Raji (cell line): ENCODE results near the gene KLLN.

Source experiments
- POLR2A ChIP-seq: IDR thresholded peaks from 2 replicates; pipeline ENCODE4 v1.6.1; 2011; ENCODE audit warnings: low read depth, low read length, control low read depth; ENCODE audit not compliant: insufficient read depth

Gene KLLN

DNA sequence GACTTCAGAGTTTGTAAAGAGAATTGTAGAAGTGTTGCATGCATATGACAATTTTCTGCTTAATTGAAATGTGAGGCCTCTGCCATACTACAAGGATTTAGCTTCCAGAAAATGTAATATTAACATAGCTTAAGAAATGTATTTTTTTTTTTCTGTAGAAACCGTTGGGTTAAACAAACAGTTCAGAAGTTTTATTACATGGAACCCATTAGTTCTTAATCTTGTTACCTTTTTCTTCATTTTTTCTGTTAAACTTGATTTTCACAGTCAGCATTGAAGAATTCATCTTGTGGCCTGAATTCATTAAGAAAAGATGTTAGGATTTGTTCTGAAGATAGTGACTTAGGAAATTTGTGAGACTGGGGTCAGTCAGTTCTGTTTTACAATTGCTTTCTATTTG, 4.9 kb upstream of the KLLN start:
- TF ChIP-seq POLR2A: no peak

DNA sequence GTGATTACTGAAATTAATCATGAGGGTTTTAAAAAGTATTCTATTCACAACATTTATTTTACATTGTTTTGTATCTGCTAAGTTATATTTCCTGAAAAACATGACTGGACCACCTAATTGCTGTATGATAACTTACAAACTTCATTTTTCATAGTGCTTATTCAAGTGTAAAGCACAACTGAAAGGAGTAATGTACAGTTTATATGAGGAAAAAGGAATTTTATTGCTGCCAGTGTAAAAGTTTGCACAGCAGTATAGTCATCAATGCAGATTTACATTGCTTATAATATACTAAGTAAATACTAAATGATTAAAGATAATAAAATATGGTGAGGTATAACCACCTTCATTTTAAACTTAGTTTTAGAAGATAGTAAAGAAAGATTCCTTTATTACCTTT, 4.1 kb upstream of the KLLN start:
- TF ChIP-seq POLR2A: no peak

DNA sequence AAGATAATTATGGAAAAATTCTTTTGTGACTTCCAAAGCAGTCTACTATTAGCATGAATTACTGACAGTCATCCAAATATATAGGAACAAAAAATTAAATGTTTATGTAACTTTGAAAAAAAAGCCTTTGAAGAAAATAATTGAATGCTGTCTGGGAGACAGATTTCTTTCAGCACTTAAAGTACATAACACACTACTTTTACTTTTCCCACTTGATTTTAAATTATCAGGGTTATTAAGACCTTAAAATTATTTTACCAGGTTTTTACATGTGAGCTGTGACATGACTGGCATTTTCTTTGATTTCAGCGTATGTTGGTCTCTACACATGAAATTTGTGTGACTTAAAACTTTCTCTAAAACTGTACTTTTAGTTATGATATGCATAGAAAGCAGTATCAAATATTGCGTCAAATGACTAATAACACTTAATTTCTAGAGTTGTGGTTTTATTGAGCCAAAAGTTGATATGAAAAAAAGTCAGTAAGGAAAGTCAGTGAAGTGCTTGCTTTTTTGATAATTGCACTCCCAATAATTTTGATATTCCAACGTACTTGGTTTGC, 3.2 kb upstream of the KLLN start:
- no peak for TF ChIP-seq POLR2A

DNA sequence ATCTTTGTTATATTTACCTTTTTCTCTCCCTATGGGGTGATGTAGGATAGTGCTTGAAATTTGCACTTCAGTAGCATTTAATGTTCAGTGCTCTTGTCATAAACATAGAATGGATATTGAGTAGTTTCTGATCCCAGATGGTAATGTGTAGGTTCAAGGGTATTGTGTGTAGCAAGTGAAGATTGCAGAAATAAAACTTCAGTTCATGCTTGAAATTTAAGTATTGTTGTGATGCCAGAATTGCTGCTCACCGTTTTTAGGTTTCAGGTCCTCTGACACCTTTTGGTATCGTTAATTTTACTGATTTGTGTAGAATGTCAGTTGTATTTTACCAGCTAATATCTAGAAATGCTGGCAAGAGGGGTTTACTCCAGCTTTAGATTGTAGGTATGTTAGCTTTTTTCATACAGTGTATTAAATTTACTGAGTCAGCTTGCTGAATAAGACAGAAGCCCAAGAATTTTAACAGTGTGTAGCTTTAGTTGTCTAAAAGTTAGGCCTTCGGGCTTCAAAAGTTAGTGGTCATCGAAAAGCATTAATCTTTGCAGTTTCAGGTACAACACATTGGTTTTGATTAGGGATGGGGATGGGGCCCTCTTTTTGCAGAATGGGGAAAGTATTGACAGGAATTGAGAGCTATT, 2.0 kb upstream of the KLLN start:
- TF ChIP-seq POLR2A: no peak

DNA sequence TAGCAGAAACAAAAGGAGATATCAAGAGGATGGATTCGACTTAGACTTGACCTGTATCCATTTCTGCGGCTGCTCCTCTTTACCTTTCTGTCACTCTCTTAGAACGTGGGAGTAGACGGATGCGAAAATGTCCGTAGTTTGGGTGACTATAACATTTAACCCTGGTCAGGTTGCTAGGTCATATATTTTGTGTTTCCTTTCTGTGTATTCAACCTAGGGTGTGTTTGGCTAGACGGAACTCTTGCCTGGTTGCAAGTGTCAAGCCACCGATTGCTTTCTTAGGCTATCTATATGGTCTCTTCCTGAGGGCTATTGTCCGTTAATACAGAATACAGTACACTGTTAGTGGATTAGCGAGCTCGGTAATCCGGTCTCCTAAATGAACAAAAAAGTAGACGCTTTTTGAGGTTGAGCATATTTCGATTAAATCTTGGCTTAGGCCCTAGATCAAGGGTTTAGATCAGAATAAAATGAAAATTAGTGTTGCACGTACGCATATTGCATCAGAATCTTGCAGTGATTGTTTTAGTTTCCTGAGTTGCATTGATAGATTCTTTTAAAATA, 1.2 kb upstream of the KLLN start:
- TF ChIP-seq POLR2A: peak; percentile 17; the same call in 1 of the 2 replicates

DNA sequence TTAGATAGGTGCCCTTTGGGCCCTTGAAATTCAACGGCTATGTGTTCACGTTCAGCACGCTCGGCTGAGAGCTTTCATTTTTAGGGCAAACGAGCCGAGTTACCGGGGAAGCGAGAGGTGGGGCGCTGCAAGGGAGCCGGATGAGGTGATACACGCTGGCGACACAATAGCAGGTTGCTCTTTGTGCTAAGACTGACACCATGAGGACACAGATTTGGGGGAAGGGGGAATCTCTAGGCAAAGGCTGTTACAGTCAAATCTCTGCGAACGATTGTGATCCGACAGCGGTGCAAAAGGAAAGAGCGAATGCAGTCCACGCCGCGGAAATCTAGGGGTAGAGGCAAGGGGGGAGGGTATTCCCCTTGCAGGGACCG, 667 bp downstream of the KLLN start:
- TF ChIP-seq POLR2A: 0 out of 2 replicates have a peak, but pooled peaks have one; percentile 53

DNA sequence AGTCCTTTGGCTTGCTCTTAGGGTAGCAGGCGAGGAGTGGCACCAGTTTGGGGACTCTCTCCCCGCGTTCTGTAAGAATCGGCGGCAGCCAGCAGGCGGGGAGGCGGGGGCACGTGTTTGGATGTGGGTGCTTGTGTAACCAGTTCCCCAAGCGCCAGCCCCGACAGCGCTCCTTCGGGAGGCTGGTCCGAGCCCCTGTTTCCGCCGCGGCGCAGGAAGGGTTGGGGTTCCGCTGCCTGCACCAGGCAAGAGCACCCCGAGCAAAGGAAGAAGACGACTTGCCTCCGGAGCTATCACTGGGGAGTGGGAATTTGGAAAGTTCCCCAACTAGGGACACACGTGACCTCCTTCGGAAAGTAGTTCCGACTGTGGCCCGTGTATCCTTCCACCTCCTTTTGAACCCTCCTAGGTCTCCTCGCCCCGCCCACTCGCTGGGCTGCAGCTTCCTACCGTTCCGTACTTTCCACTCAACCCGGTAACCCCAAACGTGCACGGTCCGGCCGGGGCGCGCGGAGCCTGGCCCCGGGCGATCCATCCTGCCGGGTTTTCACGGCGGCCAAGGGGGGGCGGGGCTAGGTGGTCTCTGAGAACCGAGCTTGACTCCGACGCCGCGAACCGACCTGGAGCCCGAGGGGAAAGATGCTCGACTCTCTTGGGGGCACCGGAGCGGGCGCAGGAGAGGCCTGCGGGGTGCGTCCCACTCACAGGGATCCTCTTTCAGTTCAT, 1.2 kb downstream of the KLLN start:
- peak; percentile 88 for TF ChIP-seq POLR2A

DNA sequence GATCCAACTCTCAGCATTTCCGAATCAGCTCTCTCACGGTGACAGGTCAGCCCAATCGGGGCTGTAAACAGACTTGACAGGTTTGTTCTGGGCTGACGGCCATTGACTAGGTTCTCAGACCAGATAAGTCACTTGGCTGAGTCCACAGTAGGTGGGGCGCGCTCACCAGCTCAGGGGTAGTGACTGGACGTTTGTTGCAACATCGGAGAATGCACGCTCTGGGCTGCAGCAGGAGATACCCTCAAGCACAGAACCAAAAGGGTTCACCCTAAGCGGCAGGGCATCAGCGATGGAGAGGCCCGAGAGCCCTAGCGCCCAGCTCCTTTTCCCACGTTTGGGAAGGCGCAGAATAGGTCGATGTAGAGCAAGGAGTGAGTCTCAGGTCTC, 1.8 kb downstream of the KLLN start:
- TF ChIP-seq POLR2A: no peak

DNA sequence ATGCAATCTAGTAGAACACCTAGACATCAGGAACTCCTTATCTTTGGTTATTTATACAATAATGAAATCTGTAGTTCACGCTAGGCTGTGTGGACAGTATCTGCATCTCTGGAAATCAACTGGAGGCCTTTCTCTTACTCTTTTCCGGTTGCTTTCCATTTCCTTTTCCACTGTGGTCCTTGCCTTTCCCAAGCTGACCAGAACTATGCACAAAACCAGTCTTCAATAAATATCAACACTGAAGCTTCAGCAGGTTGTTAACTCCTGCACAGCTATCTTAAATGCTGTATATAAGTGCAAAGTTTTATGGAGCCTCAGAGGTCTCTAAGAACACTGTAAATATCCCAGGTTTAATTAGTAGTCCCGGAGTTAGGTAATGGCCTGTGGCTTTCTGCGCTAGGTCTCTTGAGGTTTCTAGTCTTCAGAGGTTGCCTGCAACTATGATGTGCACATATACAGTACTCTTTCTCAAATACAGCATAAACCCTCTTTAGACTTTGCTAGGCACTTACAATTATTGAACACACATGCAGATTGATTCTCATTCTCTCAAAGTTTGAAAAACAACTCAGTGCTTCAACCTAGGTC, 2.4 kb downstream of the KLLN start:
- no peak for TF ChIP-seq POLR2A

DNA sequence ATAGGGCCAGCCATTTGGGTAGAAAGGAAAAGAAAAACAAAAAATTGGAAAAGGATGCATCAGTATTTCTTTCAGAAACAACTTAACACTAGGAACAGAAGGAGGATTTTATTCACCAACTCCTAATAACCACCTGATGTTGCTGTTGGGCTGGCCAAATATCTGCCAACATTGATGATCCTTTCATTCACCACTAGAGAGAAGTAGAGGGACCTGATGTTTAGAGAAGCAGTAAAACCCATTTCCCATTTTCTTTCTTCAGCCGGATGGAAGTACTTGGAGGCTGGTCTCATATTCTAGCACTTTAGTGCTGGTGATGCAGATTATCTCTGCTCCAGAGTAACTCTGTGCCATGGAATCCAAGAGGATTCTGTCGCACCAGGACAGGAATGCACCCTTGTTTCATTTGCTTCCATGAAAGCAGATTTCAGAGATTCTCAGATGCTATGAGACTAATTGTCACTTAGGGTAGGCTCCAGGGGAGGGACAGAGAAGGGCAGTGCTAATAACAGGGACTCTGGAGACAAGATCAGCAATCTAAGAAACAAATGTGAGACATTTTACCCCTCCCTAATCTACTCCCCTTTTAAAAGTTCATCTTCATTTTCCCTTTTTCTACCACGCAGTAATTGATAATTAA, 3.1 kb downstream of the KLLN start:
- TF ChIP-seq POLR2A: peak; percentile 29; the same call in 1 of the 2 replicates

DNA sequence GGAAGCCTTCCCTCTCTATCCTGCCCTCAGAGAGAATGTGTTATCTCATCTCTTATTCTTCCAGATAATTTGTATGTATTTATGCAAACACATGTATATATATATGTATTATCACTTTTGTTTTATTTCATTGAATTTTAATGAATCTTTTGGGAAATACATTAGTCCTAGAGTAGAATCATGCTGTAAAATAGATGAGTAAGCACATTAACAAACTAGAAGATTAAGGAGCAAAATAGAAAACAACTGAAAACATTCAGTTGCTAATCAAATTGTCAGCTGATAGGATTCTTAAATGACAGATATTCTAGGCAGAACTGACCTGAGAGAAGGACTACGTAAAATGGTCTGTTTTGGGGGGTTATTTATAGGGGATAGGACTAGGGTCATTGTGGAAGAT, 11.2 kb downstream of the KLLN start:
- TF ChIP-seq POLR2A: no peak

DNA sequence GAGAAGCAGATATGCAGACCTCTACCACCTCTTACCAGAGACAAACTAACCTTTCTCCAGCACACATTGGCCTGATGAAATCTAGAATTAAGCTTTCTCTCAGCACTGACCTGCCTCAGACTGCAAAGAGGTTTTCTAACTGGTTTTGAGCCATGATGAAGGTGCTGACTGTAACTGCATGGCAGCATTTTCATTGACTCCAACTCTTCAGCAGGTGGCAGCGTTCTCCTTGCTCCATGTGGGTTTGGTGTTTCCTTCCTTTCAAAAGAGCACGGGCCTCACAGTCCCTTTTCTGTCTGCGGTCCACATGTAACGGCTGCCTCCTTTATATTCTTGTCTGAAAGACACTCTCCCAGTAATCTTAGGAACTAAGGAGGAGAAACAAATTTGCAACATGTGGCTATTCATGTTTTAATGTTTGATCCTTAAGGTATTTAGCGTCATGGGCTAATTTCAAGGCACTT, 12.6 kb downstream of the KLLN start:
- no peak for TF ChIP-seq POLR2A

DNA sequence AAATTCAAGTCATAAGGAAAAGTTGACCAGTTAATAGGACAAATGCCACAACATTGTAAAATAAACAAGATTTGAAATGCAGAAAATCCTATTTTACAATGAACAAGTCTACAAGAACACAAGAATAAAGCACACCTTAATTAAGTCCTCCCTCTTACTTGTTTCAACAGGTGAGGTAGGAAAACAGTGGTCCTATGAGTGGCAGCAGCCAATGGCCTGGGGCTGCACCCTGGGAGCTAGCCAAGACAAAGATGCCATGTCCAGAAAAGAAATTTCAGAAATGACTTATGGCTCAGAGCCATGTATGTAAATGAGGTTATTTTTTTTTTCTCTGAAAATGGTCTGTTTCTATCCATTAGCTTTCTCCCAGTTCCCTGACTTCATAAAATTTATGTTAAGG, 14.3 kb downstream of the KLLN start:
- no peak for TF ChIP-seq POLR2A

DNA sequence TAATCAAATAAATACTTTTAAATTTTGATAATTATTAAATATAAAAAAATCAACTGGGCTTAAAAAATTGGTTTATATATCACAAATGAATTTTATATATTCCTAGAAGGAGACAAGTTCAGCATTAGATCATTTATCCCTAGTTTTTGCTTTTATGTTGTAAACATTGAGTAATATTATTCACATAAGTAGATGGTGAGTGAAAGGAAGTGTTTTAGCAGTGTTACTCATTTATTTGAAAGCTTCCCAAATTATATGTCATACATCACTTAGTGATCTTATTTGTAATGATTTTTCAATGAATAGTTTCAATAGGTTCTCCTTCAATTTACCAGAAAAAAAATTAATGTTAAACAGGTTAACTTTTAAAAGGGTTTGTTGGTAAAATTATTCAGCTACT, 15.8 kb downstream of the KLLN start:
- TF ChIP-seq POLR2A: no peak

DNA sequence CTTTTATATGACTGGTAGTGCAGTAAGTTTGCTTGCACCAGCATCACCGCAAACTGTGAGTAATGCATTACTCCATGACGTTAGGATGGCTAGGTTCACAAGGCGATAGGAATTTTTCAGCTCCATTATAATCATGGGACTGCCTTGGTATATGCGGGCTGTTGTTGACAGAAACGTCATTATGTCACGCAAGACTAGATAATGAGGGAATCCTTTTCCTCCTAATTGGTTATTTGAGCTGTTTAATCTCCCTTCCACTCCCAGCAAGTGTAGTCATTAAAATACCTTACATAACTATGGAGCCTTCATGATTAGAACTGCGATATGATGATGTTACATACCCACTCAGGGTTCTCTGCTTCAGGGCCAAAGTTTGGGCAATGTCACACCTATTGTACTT, 17.3 kb downstream of the KLLN start:
- no peak for TF ChIP-seq POLR2A

DNA sequence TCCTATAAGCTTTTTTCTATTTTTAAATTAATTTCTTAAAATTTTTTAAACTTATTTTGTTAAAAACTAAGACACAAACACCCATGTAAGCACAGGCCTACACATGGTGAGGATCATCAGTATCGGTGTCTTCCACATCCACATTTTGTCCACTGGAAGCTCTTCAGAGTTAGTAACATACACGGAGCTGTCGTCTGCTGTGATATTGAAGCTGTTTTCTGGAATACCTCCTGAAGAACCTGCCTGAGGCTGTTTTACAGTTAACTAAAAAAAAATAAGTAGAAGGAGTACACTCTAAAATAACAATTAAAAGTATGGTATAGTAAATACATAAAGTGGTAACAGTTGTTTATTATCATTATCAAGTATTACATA, 17.7 kb downstream of the KLLN start:
- TF ChIP-seq POLR2A: no peak
